GM19397 (cell line): ENCODE results near the gene CLTRN.
"Not testable (repeated sequence)": the region's sequence is repeated elsewhere in the genome, so short reads cannot be mapped to it uniquely, and the experiment has no call there.

Experiments
- ATAC-seq: cut with Tn5 transposase; IDR thresholded peaks from one replicate; pipeline ENCODE4 v1.9.1; 2021; ENCODE audit warnings: mild to moderate bottlenecking, moderate library complexity; ENCODE audit not compliant: unreplicated experiment

The CLTRN gene, protein sequence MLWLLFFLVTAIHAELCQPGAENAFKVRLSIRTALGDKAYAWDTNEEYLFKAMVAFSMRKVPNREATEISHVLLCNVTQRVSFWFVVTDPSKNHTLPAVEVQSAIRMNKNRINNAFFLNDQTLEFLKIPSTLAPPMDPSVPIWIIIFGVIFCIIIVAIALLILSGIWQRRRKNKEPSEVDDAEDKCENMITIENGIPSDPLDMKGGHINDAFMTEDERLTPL

DNA sequence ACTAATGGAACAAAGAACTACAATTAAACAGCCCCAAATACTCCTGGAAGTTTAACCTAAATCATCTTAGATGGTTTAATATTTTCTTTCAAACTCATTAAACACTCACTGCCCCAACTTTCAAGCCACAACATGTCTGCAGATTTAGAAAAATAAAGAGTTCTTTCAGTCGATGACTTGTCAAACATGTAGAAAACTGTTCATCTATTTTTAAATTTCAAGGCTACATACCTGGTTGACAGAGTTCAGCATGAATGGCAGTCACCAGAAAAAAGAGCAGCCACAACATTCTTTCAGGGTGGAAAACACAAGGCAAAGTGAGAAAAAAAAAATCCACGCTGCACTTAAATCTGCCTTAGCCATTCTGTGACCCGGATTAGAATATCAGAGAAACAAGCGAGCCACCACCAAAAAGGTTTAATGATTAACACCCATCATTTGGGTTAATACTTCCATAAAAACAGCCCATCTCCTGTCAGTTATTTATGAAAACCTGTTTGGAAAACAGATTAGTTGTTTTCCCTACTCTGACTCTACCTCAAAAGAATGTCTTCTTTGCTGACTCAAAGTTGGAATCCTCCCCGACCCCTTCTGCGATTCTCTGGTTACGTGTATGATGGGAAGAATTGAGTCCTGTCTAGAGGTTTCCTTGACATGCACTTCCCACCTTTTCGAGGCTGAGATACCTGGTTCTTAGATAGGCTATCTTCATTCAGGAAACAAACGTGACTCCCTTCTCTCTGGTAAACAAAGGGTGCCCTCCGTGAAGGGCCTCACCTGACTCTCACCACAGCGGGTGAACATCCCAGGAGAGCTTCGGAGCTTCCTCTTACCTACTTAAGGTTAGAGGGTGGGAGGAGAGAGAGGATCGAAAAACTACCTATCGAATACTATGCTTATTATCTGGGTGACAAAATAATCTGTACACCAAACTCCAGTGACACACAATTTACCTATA is at the start of gene CLTRN:
Gene CLTRN (minus strand): TSS at position 319 of the 958 bp plus-strand sequence. CDS start 30 bp downstream, at position 289.
- ATAC-seq: no peak

DNA sequence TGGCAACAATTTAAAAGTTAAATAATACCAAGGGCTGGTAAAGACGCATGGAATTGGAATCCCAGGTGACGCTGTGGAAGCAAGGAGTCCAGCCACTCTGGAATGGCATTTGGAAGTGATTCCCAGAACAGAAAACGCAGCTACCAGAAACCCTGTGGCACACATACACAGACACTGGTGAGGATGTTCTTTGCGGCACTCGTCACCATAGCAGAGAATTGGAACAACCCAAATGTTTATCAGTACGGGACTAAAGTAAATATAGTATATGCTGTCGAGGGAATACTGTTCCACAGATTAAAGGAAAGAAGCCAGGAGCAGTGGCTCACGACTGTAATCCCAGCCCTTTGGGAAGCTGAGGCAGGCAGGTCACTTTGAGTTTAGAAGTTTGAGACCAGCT is 39.7 kb upstream of the CLTRN start:
- not testable (repeated sequence) for ATAC-seq

DNA sequence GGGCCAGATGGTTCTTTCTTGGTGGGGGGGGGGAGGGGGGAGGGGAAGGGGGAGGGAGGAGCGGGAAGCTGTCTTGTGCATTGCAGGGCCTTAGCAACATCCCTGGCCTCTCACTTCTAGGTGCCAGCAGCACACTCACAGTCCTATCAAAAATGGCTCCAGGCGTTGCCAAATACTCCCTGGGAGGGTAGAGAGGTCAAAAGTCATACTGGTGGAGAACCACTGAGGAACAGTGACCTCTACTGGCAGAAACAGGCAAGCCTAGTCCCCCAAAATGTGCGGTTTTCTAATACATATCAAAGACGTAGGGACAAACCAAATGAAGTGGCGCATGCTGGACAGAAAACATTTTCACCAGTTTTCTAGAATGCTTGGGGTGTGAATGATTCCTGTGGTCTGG is 39.2 kb upstream of the CLTRN start:
- ATAC-seq: not testable (repeated sequence)

DNA sequence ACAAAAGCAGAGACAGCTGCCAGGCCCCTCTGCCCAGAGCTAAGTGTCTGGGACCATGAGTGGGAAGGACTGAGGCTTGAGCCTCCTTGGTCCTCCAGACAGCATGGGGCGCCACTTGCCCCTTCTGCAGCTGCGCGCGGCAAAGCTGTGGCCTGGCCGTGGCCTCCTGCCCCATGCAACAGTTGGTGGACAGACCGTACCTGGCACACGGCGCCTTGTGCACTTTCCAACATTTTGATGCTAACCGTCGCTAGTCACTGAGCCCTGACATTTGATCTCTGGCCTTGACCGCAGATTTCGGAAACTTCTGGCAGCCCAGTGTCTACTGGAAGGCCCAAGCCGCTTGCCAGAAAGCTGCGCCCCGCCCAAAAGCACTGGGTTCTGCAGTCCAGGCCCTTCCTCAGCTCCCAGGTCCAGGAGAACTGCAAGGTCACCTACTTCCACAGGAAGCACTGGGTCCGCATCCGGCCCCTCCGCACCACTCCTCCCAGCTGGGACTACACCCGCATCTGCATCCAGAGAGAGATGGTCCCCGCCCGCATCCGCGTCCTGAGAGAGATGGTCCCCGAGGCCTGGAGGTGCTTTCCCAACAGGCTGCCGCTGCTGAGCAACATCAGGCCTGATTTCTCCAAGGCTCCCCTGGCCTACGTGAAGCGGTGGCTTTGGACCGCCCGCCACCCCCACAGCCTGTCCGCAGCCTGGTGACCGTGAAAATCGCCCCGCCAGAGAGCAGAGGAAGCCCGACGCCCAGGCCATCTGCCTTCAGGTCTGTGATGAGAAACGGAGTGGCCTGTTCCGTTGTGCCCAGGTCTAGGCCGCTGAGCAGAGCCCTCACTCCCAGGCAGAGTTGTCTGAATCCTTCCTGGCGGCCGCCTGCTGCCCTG is 38.1 kb upstream of the CLTRN start:
- no peak for ATAC-seq

DNA sequence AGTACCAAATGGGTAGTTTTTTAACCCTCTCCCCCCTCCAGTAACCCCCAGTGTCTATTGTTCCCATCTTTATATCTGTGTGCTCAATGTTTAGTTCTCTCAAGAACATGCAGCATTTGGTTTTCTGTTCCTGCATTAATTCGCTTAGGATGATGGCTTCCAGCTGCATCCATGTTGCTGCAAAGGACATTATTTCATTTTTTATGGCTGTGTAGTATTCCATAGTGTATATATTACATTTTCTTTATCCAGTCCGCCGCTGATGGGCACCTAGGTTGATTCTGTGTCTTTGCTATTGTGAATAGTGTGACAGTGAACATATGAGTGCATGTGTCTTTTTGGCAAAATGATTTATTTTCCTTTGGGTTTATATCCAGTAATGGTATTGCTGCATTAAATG is 31.9 kb upstream of the CLTRN start:
- no peak for ATAC-seq

DNA sequence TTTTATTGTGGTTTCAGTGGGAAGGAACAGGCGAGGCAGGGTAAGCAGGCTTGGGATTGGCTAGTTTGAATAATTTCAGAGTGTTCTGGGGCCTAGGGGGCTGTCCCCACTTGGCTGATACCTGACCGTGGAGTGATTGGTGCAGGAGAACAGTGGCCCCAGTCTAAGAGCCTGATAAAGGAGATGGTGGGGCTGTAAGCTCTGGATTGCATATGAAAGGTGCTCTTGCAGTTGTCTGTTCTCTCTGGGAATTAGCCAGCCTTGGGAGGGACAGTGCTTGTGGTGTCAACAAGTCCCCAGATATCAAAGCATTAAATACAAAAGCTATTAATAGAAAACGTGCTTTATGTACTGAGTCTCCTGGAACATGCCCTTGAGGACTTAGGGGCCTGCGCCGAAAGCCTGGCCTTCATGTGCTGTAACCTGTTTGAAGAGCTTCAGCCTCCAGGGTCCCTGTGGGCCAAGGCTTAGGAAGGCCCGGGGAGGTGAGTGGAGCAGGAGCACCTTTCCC is 30.4 kb upstream of the CLTRN start:
- no peak for ATAC-seq

DNA sequence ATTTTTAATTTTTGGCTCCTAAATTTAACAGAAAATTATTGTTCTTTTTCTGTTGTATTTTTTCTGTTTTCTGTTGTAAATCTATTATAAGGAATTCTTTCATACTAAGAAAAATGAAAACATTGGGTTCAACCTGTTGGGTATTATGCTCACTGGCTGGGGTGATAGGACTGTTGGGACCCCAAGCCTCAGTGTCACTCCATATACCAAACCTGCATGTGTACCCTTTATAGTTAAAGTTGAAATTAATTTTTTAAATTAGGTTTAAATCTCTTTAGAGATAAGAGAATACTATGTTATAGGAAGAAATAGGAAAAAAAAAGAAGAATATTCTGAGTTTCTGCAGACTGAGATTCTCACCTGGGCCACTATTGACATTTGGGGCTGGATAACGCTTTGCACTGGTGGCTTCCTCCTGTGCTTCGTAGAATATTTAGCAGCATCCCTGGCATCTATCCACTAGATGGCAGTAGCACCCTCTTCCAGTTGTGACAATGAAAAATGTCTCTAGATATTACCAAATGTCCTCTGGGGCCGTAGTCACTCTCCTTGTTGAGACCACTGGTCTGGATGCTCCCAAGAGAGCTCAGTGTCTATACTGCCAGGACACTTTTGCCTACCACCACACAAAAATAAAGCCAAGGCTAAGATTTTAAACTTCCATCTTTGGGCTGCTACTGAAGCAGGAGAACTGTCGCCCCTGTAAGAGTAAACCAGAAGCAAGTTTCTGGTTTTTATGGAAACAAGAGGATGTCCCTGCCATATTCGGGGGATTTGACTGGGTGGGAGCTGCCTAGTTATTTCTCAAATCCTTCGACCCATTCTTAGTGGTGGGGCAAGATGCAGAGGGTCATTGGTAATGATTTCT is 22.4 kb upstream of the CLTRN start:
- no peak for ATAC-seq

DNA sequence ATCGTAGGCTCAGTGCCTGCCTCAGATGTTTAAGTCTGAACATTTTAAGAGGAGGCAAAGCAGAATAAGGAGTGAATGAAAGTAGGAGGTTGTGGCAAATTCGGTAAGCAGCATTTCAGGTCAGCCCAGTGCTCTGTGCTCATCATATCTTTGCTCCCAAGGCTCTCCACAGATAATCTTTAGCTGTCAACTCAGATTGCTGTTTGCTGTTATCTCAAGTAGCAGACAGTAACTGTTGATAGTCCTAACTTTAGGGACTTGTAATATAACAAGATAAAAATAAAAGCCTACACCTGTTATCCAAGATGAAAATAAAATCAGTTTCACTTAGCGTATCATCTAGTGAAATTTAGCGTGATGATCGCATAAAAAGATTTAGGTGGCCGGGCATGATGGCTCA is 18.6 kb upstream of the CLTRN start:
- ATAC-seq: no peak

DNA sequence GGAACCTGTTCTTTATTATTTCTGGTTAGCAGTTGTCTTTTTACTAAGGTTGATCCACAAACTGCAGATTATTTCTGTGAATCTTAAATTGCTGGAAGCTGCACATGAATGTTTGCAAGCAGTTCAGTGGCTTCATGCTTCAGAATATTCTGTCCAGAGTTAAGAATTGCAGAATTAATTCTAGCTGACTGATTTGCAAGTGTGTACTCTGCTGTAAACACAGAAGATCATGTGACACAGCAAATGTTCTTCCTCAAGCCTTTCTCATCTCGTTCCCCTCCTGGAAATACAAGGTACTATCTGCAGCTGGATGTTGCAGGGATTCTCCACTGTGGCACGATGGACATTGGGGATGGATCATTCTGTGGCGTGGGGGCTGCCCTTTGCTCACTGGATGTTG is 16.8 kb upstream of the CLTRN start:
- ATAC-seq: no peak

DNA sequence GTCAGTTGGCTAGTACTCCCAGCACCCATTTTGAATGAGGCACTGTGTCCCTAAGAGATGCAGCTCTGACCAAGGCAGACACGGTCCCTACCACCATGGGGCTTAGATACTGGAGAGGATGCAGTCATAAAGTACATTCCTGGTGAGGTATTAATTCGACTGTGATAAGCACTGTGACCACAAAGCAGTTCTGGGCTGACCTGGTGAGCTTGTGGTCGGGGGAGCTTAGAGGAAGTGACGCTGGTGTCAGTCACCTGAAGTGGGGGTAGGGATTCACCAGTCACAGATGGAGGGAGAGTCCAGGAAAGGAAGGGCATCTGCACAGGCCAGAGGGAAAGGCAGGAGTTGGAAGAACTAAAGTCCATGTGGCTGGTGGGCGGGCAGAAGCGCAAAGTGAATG is 15.8 kb upstream of the CLTRN start:
- ATAC-seq: no peak

DNA sequence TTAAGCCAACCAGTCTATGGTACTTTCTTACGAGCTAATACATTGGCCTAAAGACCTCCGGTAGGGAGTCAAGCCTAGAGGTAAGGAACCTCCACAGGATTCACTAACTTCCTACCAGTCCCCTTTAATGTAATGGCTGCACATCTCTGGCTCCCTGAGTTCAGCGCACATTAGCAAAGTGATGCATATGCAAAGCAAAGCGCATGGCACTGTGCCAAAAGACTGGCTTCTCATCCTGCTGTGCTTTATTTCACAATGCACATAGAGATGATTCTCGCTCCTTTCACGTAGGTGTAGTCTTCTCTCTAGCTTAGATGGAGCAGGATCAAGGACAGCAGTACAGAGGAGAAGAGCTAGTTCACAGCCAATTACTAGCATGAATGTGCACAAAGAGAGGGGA is 14.6 kb upstream of the CLTRN start:
- ATAC-seq: no peak

DNA sequence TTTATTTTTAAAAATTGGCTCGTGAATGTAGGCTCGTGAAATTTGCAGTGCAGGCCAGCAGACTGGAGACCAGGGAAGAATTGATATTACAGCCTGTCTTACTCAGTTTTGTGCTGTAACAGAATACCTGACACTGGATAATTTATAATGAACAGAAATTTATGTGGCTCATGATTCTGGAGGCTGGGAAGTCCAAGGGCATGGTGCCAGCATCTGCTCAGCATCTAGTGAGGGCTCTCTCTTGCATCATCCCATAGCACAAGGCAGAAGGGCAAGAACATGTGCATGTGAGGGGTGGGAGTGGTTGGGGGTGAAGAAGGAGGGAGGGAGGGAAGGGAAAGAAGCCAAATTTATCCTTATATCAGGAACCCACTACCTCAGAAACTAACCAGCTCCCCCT is 13.7 kb upstream of the CLTRN start:
- no peak for ATAC-seq

DNA sequence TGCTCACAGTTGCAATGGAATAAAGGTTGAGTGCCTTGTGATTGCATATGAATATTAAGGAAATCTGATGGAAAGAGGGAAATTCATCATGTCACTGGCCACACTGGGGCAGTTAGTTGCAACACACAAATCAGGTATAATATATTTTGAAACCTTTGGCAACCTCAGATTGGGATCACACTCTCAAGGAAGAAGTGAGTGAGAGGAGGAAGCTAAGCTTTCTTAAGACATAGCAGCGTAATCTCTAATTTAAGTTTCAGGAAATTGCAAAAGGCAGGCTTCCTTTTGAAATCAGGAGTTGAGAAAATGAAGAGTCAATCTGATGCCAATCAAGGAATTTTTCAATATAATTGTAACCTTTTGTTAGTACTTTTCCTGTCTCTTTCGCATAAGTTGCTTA is 12.3 kb upstream of the CLTRN start:
- ATAC-seq: no peak

DNA sequence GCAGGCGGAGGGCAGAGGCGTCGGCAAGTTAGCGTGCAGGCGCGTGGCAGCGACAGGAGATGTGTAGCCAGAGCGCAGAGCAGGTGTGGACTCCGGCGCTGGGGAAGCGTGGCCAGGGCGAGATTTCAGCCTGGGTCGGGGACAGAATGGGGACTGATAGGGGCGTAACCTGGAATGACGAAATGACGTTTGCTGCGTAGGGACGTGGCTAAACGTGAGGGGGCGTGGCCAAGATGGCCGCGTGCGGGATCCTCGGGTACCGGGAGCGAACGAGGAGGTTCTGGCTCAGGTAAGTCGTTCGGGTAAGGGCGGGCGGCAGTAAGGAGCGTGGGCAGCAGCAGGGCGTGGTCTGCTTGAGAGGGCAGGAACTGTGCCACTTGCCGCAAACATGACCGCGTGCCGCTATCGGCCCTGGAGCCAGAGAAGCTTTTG is 10.9 kb upstream of the CLTRN start:
- ATAC-seq: peak; percentile 57

DNA sequence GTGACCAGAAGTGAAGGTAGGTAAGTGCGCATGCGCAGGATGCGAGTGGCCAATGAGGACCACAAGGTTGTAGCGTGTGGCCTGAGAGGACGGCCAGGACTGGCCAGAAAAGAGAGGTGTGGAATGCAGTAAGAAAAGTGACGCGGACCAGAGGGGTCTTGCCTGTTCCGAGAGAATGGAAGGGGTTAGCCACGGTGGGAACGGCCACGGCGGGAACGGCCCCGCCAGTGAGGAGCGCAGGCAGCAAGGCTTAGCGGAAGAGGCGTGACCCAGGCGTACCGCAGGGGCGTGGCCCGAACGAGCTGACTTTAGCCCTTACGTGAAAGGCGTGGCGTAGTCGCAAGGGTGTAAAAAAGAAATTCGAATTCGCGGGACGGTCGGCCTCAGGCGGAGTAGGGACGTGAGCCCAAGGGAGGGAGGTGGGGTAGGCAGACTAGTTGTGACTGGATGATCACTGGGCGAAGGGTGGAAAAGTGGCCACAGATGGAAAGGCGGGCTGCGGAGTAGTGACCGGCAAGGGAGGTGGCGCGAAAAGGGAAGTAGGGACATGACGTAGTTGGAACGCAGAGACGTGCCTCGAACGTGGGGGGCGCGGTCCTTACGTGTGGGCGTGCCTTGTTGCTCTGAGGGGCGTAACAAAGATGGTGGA is 10.4 kb upstream of the CLTRN start:
- peak; percentile 85 for ATAC-seq

DNA sequence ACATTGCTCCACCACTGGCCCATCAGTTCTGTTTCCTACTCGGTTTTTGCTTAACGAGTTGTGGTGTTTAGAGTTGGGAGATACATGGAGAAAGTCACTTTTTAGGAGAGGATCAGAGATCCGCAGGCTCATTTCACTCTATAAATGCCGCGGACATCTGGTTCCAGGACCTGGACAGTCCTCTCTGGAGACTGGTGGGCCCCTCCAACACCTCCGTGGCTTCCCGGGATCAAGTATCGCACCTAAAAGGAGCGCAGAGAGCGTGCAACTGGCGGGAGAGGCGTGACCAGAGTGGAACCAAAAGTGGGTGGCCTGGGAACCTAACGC is 9.9 kb upstream of the CLTRN start:
- no peak for ATAC-seq

DNA sequence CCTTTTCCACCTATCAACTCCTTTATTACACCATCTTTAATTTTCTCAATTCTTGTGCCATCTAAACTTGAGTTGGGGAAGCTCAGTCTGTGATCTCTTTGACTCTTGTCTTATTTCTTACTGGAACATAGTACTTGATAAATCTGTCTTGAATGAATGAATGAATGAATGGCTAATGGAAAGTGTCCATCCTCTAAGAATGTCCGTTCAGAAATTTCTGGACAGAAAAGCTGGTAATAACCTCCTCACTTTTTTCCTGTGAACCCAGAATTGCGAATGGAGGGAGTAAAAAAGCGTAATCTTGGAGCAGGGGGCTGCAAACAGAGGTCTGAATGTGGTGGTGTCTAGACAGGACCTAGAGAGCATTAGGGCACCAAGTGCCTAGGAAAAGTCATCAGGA is 9.4 kb upstream of the CLTRN start:
- ATAC-seq: no peak

DNA sequence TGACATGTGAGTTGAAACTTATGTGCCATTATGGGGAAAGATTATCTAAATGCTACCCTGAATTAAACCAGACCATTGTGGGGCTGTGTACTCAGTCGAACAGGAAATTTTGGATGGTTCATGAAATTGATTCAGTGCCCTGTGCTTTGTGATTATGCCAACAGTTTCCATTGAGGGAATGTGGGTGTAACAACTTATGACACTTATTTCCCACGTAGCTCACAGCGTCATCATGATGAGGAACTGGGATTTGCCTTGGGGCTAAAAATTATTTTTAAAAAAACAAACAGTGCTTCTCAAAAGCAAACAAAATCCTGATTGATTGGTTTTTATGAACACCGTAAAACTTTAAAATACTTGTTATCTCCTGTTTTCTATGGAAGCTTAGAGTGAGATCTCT is 8.3 kb upstream of the CLTRN start:
- no peak for ATAC-seq

DNA sequence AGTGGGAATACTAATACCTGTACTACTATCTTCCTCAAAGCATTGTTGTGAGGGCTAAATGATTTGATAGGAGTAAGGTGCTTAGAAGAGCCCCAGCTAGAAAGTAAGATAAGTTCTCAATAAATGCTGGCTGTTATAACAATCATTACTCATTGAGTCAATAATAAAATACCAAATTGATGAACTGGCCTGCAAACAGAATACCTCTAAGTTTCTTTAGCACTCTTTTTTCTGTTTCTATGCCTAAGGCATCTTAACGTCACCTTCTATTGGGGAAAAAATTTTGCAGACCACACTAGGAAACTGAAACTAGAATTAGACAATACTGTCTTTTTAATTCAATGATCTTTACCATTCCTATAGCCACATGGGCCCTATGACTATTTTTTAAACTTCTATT is 1.2 kb downstream of the CLTRN start:
- ATAC-seq: no peak

DNA sequence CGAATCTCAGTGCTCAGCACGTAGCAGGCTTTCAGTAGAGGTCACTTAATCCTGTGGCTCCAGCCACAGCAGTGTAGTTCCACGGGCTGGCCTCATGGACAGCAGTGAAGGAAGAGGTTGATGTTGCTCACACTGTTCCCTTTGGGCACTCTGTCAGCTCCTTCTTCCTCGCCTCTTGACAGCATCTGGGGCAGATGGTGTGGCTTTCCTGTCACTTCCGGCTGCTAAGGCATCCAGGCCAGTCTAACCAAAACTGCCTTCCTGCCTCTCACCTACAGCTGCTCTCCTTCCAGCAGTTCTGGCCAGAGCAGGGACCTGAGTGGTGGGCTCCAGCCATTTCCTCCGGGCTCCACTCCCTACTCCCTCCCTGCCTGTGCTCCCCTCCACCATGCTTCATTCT is 9.8 kb downstream of the CLTRN start:
- not testable (repeated sequence) for ATAC-seq
